Measurements from ENCODE around the gene ESYT2.

The ESYT2 gene

GRCh38 chr7:158795272-158795671, 34.0 kb downstream of the ESYT2 start:
- no peak for DNase-seq

DNA sequence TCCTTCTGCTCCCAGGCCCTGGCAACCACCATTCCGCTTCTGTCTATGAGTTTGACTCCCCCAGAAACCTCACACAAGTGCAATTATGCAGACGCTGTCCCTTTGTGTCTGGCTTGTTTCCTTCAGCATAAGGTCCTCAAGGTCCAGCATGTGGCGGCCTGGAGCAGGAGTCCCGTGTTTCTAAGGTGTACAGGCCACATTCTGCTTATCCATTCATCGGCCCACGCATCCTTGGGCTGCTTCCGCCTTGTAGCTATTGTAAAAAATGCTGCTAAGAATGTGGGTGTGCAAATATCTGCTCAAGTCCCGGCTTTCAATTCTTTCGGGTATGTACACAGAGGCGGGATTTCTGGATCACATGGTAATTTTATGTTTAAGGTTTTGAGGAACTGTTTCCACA, 38.2 kb downstream of the ESYT2 start:
- DNase-seq, result no peak

DNA sequence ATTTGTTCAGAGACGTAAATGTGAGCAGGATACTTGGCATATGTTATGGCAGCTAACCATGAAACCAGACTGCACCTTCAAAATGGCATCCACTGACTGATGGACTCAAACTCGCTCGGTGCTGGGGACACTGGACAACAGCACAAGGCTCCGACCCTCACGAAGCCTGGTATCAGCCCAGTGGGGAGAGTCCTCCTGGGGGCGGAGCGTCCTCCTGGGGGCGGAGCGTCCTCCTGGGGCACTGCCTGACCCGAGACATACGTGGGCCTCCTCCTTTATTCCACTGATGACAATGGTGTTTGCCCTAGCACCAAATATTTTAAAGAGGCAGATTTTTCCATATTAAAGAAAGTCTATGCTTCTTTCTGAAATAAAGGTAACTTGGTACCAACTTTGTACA, 39.5 kb downstream of the ESYT2 start:
- no peak for DNase-seq

DNA sequence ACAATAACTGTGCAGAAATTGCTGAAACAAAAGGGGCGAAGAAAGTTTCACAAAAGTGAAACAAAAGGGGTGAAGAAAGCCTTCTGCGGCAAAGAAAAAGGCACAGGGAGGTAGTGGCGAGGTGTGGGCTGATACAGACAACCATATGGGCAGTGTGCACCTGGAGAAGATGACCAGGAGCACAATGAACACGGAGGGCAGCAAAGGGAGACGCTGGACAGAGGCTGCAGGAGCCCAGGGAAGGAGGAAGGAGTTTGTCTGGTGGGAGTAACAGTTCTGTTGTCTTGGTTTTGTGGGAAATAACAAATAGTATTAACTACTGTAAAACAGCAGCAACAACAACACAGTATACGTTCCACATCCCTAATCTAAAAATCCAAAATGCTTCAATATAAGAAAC, 42.4 kb downstream of the ESYT2 start:
- no peak for DNase-seq

DNA sequence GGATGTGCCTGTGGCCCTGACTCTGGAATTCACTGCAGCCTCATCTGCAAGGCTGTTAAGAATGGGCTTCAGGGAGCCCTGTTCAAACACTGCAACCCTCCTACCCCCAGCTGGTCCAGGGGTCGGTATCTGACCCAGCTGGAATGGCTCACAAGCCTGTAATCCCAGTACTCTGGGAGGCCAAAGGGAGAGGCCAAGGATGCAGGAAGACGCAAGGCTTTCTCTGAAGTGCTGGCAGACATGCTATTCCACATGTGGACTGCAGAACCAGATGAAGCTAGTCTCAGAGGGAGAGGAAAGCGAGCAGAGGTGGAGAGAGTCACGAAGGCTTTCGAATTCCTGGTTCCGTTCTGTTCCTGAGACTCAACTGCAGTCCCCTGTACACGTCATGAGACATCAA, 45.0 kb downstream of the ESYT2 start:
- DNase-seq, result no peak

- DNase-seq, result no peak
These were observed 45.7 kb downstream of the ESYT2 start for GRCh38 chr7:158783595-158783994.

DNA sequence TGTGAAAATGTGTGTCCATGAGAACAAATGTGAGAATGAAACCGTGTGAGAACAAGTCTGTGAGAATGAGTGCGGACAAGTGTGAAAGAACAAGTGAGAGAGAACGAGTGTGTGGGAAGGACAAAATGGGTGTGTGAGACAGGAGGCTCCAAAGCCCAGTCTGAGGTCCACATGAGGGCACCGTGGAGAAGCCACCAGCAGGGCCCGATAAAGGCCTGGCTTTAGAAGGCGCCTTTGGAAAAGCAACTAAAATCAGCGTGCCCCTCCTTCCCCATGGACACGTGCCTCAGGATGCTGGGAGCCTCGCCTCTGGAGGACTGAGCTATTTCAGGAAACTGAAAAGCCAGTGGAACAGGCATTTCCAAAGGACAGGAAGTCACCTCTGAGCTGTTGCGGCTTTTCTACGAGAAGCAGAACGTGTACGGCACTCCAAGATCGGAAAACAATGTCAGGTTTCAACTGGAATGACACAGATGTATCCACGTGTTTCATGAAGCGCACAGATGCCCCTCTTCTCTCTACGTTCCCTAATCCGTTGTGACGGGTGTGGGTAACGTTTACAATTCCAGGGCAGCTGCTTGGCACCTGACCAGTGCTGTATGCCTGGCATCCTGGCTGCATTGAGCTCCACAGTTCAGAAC, 46.4 kb downstream of the ESYT2 start:
- no peak for DNase-seq

- no peak for DNase-seq
These were observed 47.2 kb downstream of the ESYT2 start for GRCh38 chr7:158781974-158782664.

DNA sequence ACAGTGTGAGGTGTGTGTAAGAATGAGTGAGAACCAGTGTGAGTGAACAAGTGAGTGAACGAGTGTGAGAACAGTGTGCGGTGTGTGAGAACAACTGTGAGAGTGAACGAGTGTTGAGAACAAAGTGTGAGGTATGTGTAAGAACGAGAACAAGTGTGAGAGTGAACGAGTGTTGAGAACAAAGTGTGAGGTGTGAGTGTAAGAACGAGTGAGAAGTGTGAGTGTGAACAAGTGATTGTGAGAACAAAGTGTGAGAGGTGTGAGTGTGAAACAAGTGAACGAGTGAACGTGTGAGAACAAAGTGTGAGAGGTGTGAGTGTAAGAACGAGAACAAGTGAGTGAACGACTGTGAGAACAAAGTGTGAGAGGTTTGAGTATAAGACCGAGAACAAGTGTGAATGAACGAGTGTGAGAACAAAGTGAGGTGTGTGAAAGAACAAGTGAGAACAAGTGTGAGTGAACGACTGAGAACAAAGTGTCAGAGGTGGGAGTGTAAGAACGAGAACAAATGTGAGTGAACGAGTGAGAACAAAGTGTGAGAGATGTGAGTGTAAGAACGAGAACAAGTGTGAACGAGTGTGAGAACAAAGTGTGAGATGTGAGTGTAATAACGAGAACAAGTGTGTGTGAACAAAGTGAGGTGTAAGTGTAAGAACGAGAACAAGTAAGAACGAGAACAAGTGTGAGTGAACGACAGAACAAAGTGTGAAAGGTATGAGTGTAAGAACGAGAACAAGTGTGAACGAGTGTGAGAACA, 47.9 kb downstream of the ESYT2 start:
- no peak for DNase-seq

GRCh38 chr7:158779061-158780000, 50.0 kb downstream of the ESYT2 start:
- no peak for DNase-seq

DNA sequence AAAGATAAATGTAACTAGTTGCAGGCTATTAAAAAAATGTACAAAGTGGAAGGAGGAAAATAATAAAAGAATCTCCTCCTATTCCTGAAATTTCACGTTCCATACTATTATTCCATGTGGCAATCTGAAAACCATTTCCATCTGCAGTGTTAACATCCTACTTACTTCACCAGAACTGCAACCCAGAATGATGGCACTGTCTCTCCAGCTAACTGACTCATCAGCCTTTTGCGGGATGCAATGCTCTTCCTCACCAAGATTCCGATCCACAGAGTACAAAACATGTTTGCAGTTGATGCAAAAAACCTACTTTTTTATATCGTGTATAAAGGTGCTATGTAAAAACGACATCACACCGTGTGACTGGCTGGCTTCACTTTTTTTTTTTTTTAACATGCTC, 50.8 kb downstream of the ESYT2 start:
- no peak for DNase-seq

- no peak for DNase-seq
These were observed 51.5 kb downstream of the ESYT2 start for GRCh38 chr7:158777793-158778192.

- no peak for DNase-seq
These were observed 52.8 kb downstream of the ESYT2 start for GRCh38 chr7:158776474-158776873.

DNA sequence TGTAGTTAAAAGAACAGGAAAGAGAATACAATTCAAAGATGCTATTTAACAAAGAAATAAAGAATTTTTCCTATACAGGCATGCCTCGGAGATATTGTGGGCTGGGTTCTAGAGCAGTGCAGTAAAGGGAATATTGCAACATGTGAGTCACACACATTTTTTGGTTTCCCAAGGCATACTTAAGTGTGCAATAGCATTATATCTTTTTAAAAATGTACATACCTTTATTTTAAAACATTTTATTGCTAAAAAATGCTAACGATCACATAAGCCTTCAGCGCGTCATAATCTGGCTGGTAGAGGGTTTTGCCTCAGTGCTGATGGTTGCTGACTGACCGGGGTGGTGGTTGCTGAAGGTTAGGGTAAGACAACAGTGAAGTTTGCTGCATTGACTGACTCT, 54.4 kb downstream of the ESYT2 start:
- no peak for DNase-seq

GRCh38 chr7:158772916-158773315, 56.4 kb downstream of the ESYT2 start:
- no peak for DNase-seq

- DNase-seq, result no peak
These were observed 58.0 kb downstream of the ESYT2 start for GRCh38 chr7:158771213-158771834.

GRCh38 chr7:158767707-158768106, 61.6 kb downstream of the ESYT2 start:
- DNase-seq, result no peak

GRCh38 chr7:158766570-158767281, 62.6 kb downstream of the ESYT2 start:
- no peak for DNase-seq

DNA sequence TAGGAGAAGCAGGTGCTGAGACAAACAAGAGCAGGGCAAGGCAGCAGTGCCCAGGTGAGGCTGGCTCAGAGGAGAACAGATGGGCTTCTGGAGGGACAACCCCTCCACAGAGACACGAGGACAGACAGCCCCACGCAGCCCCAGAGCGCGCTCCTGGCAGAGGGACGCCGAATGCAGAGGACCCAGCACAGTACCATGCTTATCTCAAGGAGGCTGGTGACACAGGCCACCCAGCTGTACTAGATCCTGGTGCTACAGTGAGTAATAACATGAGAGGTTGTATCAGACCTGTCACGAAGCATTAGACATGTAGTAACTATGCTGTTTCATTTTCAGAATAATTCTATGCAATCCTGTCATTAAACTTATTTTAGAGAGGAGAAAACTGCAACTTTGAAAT, 64.3 kb downstream of the ESYT2 start:
- no peak for DNase-seq

DNA sequence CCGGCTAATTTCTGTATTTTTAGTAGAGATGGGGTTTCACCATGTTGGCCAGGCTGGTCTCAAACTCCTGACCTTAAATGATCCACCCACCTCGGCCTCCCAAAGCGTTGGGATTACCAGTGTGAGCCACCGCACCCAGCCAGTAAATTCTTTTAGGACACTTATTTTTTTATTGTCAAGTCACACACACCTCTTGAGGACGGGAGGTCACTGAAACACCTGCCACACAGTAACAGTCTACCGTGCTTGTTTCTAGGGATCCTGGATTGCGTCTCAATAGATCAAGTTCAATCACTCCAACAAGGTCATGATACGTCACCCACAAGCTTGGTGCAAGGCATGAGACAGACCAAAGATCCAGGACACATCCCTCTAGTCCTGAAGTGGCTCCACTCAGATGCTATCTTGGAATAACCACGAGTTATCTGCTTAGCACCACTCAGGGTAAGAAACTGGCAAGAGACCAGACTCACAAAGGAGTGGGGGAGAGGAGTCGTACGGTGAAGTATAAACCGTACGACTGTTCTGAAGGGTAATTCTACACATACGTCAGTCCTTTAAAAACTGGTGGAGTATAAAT, 65.8 kb downstream of the ESYT2 start:
- DNase-seq, result no peak

GRCh38 chr7:158761945-158762344, 67.4 kb downstream of the ESYT2 start:
- no peak for DNase-seq

DNA sequence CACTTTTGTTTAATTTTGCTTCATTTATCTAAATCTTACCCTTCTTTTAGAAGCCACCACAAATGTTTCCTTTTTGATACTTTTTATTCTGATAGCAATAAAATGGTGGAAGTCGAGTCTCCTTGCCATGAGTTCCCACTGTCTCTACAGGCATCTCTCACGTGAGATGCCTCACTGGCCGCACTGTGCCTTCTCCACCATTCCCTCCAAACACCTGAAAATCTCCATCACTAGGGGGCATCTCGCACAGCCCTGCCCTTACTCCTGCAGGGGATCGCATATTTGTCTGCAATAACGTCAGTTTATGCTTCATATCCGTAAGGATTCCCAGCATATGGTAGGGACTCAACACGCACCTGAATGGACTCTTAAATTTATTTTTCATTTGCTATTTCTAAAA, 68.4 kb downstream of the ESYT2 start:
- DNase-seq, result no peak

All from DMS 273 treated with DMSO at 0.1 percent for 48 hours (cell line).